CD8-positive, alpha-beta memory T cell (primary cell): ENCODE measurements around the gene C1orf94. TPM values are rescaled to one million over a fixed set of nuclear protein-coding genes. Genes with fewer than 3 reads are reported as not detected.

Source experiments
- CTCF ChIA-PET: fragments of 350-600 bp; sonication (Branson Sonifier 250); formaldehyde crosslinking; loops from one replicate; lab custom pipeline; 2021; ENCODE audit warnings: antibody characterized with exemption; lab: Charles Lee
- POLR2A ChIA-PET: fragments of 350-600 bp; sonication (Branson Sonifier 250); formaldehyde crosslinking; loops from one replicate; lab custom pipeline; 2021; ENCODE audit warnings: antibody characterized with exemption; lab: Charles Lee
- DNase-seq, 5 donors: peaks; one replicate each; pipeline versions ENCODE4 v3.0.0 to v3.0.0-alpha.2; 2020 to 2022; ENCODE audit warnings: mixed read lengths in 1 of 5
- H3K27ac ChIP-seq: one replicate; pipeline ENCODE4 v1.7.0; 2013; ENCODE audit warnings: low read depth, mild to moderate bottlenecking, low read length, moderate library complexity
- H3K27me3 ChIP-seq: 2 replicates; pipeline ENCODE4 v1.7.0; 2013; ENCODE audit warnings: low read length, mild to moderate bottlenecking; ENCODE audit not compliant: insufficient read depth, poor library complexity, severe bottlenecking
- H3K36me3 ChIP-seq: 2 replicates; pipeline ENCODE4 v1.7.0; 2013; ENCODE audit warnings: mild to moderate bottlenecking, low read length, moderate library complexity; ENCODE audit not compliant: insufficient read depth
- H3K4me1 ChIP-seq: 2 replicates; pipeline ENCODE4 v1.7.0; 2013; ENCODE audit warnings: mild to moderate bottlenecking, low read length, moderate library complexity; ENCODE audit not compliant: insufficient read depth
- H3K4me3 ChIP-seq: 2 replicates; pipeline ENCODE4 v1.7.0; 2013; ENCODE audit warnings: mild to moderate bottlenecking, low read length
- H3K9me3 ChIP-seq: 2 replicates; pipeline ENCODE4 v1.7.0; 2013; ENCODE audit warnings: mild to moderate bottlenecking, low read length
- H3K27ac Mint-ChIP-seq, 8 donors: one replicate each; pipeline ENCODE4 v1.8.0; 2020 to 2021; ENCODE audit warnings: mixed read lengths in 8 of 8, mild to moderate bottlenecking in 6 of 8, inconsistent platforms in 3 of 8, moderate library complexity in 3 of 8
- H3K27me3 Mint-ChIP-seq, 2 donors: one replicate each; pipeline ENCODE4 v1.8.0; 2020 to 2021; ENCODE audit warnings: mixed read lengths in 2 of 2, mild to moderate bottlenecking in 1 of 2, moderate library complexity in 1 of 2
- H3K36me3 Mint-ChIP-seq, 3 donors: one replicate each; pipeline ENCODE4 v1.8.0; 2020 to 2021; ENCODE audit warnings: mixed read lengths in 3 of 3, inconsistent platforms in 1 of 3, mild to moderate bottlenecking in 1 of 3
- H3K4me1 Mint-ChIP-seq, 3 donors: one replicate each; pipeline ENCODE4 v1.8.0; 2020 to 2021; ENCODE audit warnings: mixed read lengths in 3 of 3, inconsistent platforms in 1 of 3, mild to moderate bottlenecking in 1 of 3
- H3K4me3 Mint-ChIP-seq, 7 donors: one replicate each; pipeline ENCODE4 v1.8.0; 2020 to 2021; ENCODE audit warnings: mixed read lengths in 7 of 7, mild to moderate bottlenecking in 6 of 7, moderate library complexity in 4 of 7, inconsistent platforms in 2 of 7
- H3K9me3 Mint-ChIP-seq, 5 donors: one replicate each; pipeline ENCODE4 v1.8.0; 2020 to 2022; ENCODE audit warnings: mixed read lengths in 5 of 5, mild to moderate bottlenecking in 3 of 5, moderate library complexity in 2 of 5, inconsistent platforms in 1 of 5
- polyA plus RNA-seq: library from polyadenylated mRNA; unstranded; fragments of 300-500 nt; fragmentation: Illumina TruSeq; gene quantifications from one replicate; pipeline ENCODE4 v1.2.3, GENCODE V29; 2021
- total RNA-seq, 2 experiments: library from RNA; stranded (reverse); gene quantifications; one replicate each; pipeline ENCODE4 v1.2.3, GENCODE V29; 2021

The C1orf94 gene
- total and polyA plus RNA-seq, 3 experiments from 2014 or later: not detected

DNA sequence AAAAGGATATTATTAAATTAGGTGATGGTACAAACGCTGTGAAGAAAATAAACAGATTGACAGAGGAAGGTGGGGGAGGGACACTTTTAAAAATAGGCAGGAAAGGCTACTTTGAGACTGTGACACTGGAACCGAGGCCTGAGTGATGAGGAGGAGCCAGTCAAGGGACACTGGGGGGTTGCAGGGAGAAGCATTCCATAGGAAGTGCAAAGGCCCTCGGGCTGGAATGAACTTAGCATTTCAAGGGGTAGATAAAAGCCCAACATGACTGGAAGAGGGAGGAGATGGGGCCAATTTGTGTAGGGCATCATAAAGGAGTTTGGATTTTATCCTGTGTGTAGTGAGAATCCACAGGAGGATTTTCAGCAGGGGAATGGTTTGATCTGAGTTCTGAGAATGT, 15.9 kb downstream of the C1orf94 start:
- Histone ChIP-seq H3K27ac (no peak overlapping the region), H3K36me3 (no peaks in the 10 kb centered on the region), H3K9me3 (no peaks in the 10 kb centered on the region), H3K4me3 (no peak overlapping the region), H3K27me3 (no peaks in the 10 kb centered on the region), H3K4me1 (no peaks in the 10 kb centered on the region)
- ChIA-PET CTCF (no interaction called here), POLR2A (no interaction called here)
- H3K9me3 Mint-ChIP-seq: peaks cover 0 to 1% (median 0%) of the 10 kb centered on the region in 5 donors
- no peak for DNase-seq
- no peak overlapping the region for H3K4me3 Mint-ChIP-seq
- H3K4me1 Mint-ChIP-seq: no peaks in the 10 kb centered on the region
- H3K27ac Mint-ChIP-seq: no peak overlapping the region
- no peaks in the 10 kb centered on the region for H3K36me3 Mint-ChIP-seq
- H3K27me3 Mint-ChIP-seq: peaks cover 2 to 26% of the 10 kb centered on the region in 2 donors

- no peaks in the 10 kb centered on the region for H3K36me3 Mint-ChIP-seq
- no peaks in the 10 kb centered on the region for H3K9me3 Mint-ChIP-seq
- no peaks in the 10 kb centered on the region for H3K4me1 ChIP-seq
- DNase-seq: no peak
- no peaks in the 10 kb centered on the region for H3K27me3 ChIP-seq
- no peaks in the 10 kb centered on the region for H3K4me1 Mint-ChIP-seq
- no peaks in the 10 kb centered on the region for H3K9me3 ChIP-seq
- ChIA-PET CTCF (no interaction called here), POLR2A (no interaction called here)
- peaks cover 6 to 19% of the 10 kb centered on the region in 2 donors for H3K27me3 Mint-ChIP-seq
- H3K27ac ChIP-seq: no peak overlapping the region
- no peak overlapping the region for H3K4me3 ChIP-seq
- H3K4me3 Mint-ChIP-seq: no peak overlapping the region
- H3K27ac Mint-ChIP-seq: no peak overlapping the region
- no peaks in the 10 kb centered on the region for H3K36me3 ChIP-seq
Observed at GRCh38 chr1:34199927-34200326, 23.2 kb downstream of the C1orf94 start.

DNA sequence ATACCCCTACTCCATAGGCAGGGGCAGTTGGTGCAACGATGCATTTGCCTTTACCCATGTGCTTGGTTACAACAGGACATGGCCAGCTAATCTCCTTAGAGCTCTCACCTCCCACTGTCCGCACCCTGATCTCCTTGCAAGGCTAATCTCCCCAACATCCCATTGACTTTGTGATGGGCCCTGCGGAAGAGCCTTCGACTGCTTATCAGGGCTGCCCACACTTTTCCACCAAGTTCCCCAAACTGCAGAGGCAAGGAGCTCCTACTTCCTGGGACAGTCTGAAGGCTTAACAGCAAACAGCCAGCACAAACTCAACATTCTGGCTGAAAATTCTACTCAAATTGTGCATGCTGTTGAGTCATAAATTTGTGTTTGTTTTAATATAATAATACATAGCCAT, 36.0 kb downstream of the C1orf94 start:
- CTCF ChIA-PET: no interaction called here
- no peaks in the 10 kb centered on the region for H3K4me1 Mint-ChIP-seq
- H3K27ac Mint-ChIP-seq: no peak overlapping the region

GRCh38 chr1:34213956-34214355, 37.2 kb downstream of the C1orf94 start:
- ChIA-PET CTCF (no interaction called here), POLR2A (no interaction called here)
- H3K9me3 Mint-ChIP-seq: no peaks in the 10 kb centered on the region
- H3K4me3 ChIP-seq: no peak overlapping the region
- peaks cover 0 to 2% of the 10 kb centered on the region in 2 donors for H3K27me3 Mint-ChIP-seq
- no peaks in the 10 kb centered on the region for H3K27me3 ChIP-seq
- H3K9me3 ChIP-seq: no peaks in the 10 kb centered on the region
- H3K27ac ChIP-seq: no peak overlapping the region
- H3K4me1 ChIP-seq: no peaks in the 10 kb centered on the region
- no peak overlapping the region for H3K27ac Mint-ChIP-seq
- no peaks in the 10 kb centered on the region for H3K4me1 Mint-ChIP-seq
- no peak for DNase-seq
- H3K36me3 ChIP-seq: no peaks in the 10 kb centered on the region
- H3K4me3 Mint-ChIP-seq: no peak overlapping the region
- no peaks in the 10 kb centered on the region for H3K36me3 Mint-ChIP-seq

More for the DNA sequence above, 36.0 kb downstream of the C1orf94 start:
- no peak overlapping the region for H3K4me3 Mint-ChIP-seq
- POLR2A ChIA-PET: no interaction called here
- H3K36me3 Mint-ChIP-seq: no peaks in the 10 kb centered on the region
- H3K27me3 Mint-ChIP-seq: peaks cover 0 to 2% of the 10 kb centered on the region in 2 donors
- DNase-seq: no peak
- no peaks in the 10 kb centered on the region for H3K27me3 ChIP-seq
- H3K9me3 ChIP-seq: no peaks in the 10 kb centered on the region
- H3K36me3 ChIP-seq: no peaks in the 10 kb centered on the region
- H3K4me3 ChIP-seq: no peak overlapping the region
- H3K9me3 Mint-ChIP-seq: no peaks in the 10 kb centered on the region
- H3K27ac ChIP-seq: no peak overlapping the region
- H3K4me1 ChIP-seq: no peaks in the 10 kb centered on the region

GRCh38 chr1:34231441-34231840, 54.7 kb downstream of the C1orf94 start:
- Histone ChIP-seq H3K27ac (no peak overlapping the region), H3K27me3 (no peaks in the 10 kb centered on the region), H3K36me3 (no peaks in the 10 kb centered on the region), H3K4me1 (no peaks in the 10 kb centered on the region), H3K4me3 (no peak overlapping the region), H3K9me3 (no peaks in the 10 kb centered on the region)
- Mint-ChIP-seq H3K4me1 (no peaks in the 10 kb centered on the region), H3K9me3 (no peaks in the 10 kb centered on the region), H3K36me3 (no peaks in the 10 kb centered on the region), H3K27me3 (peaks cover 6 to 21% of the 10 kb centered on the region in 2 donors), H3K27ac (no peak overlapping the region), H3K4me3 (no peak overlapping the region)
- DNase-seq: no peak
- ChIA-PET POLR2A (no interaction called here), CTCF (no interaction called here)

DNA sequence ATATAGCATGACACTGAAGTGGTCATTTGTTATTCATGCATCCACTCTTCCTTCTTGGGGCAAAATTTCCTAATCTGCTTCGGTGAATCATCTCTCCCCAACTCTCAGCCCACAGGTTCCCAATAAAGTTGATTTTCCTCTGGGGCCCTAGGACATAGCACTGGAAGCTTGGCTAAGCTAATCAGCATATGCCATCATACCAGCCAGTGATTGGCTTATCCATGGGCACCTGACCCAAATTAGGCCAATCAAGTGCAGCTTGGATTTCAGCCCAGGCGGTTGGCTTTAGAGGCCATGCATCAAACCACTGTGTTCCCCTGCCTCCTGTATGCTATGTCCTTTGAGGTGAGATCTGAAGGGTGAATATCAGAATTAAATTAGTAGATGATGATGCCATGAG, 58.9 kb downstream of the C1orf94 start:
- no peak for DNase-seq
- POLR2A ChIA-PET: no interaction called here
- CTCF ChIA-PET: no interaction called here
- H3K27me3 ChIP-seq: no peaks in the 10 kb centered on the region
- Mint-ChIP-seq H3K9me3 (peaks cover 0 to 4% (median 0%) of the 10 kb centered on the region in 5 donors), H3K36me3 (no peaks in the 10 kb centered on the region), H3K4me3 (no peak overlapping the region), H3K27ac (peak overlapping the region in 1 of 8 donors; percentile 39), H3K4me1 (no peaks in the 10 kb centered on the region), H3K27me3 (peaks cover 7 to 13% of the 10 kb centered on the region in 2 donors)
- no peaks in the 10 kb centered on the region for H3K9me3 ChIP-seq
- no peaks in the 10 kb centered on the region for H3K36me3 ChIP-seq
- H3K27ac ChIP-seq: no peak overlapping the region
- no peak overlapping the region for H3K4me3 ChIP-seq
- H3K4me1 ChIP-seq: no peaks in the 10 kb centered on the region

DNA sequence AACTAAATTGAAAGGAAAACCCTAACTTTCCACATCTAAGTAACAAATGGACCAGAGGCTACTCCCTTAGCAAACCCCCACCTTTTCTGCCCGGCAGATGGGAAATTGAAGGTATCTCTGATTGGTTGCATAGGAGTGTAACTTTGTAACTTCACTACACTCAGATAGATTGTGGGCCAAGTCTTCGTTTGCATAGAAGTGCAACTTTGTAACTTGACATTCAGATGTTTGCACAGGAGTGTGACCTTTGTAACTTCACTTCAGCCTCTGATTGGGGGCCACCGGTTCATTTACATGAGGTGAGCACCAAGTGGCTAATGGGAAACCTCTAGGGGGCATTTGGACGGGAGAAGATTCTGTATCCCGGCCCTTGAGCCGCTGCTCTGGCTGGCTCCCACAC, 59.4 kb downstream of the C1orf94 start:
- H3K27me3 ChIP-seq: no peaks in the 10 kb centered on the region
- H3K9me3 Mint-ChIP-seq: peaks cover 0 to 4% (median 0%) of the 10 kb centered on the region in 5 donors
- no peak for DNase-seq
- H3K4me3 Mint-ChIP-seq: no peak overlapping the region
- H3K36me3 Mint-ChIP-seq: no peaks in the 10 kb centered on the region
- H3K27ac Mint-ChIP-seq: no peak overlapping the region
- H3K36me3 ChIP-seq: no peaks in the 10 kb centered on the region
- H3K4me1 Mint-ChIP-seq: no peaks in the 10 kb centered on the region
- no peak overlapping the region for H3K4me3 ChIP-seq
- H3K9me3 ChIP-seq: no peaks in the 10 kb centered on the region
- H3K4me1 ChIP-seq: no peaks in the 10 kb centered on the region
- peaks cover 7 to 13% of the 10 kb centered on the region in 2 donors for H3K27me3 Mint-ChIP-seq
- CTCF ChIA-PET: no interaction called here
- POLR2A ChIA-PET: no interaction called here
- H3K27ac ChIP-seq: no peak overlapping the region

GRCh38 chr1:34237151-34237815, 60.6 kb downstream of the C1orf94 start:
- DNase-seq: no peak
- H3K4me1 ChIP-seq: no peaks in the 10 kb centered on the region
- peaks cover 0 to 4% (median 3%) of the 10 kb centered on the region in 5 donors for H3K9me3 Mint-ChIP-seq
- no peak overlapping the region for H3K4me3 Mint-ChIP-seq
- H3K36me3 Mint-ChIP-seq: no peaks in the 10 kb centered on the region
- no peaks in the 10 kb centered on the region for H3K4me1 Mint-ChIP-seq
- H3K4me3 ChIP-seq: no peak overlapping the region
- H3K27me3 Mint-ChIP-seq: peaks cover 7 to 10% of the 10 kb centered on the region in 2 donors
- no peaks in the 10 kb centered on the region for H3K9me3 ChIP-seq
- H3K27me3 ChIP-seq: no peaks in the 10 kb centered on the region
- no peak overlapping the region for H3K27ac ChIP-seq
- ChIA-PET POLR2A (no interaction called here), CTCF (no interaction called here)
- no peak overlapping the region for H3K27ac Mint-ChIP-seq
- H3K36me3 ChIP-seq: no peaks in the 10 kb centered on the region
